HepG2 (cell line): Measurements from ENCODE around the gene TAF11L6. TPM values are rescaled to one million over a fixed set of nuclear protein-coding genes. Genes with fewer than 3 reads are reported as not detected.
"Not testable (repeated sequence)": the region's sequence is repeated elsewhere in the genome, so short reads cannot be mapped to it uniquely, and the experiment has no call there.

Experiments used
- ATAC-seq: fragments of 200-7000 bp; cut with Tn5 transposase; 3 replicates; pipeline ENCODE4 v1.9.1; 2020; ENCODE audit warnings: mild to moderate bottlenecking, moderate library complexity
- BruUV-seq: library from RNA; stranded (reverse); fragments of 400-500 nt; replicated peaks from 2 replicates; lab custom pipeline; 2021; lab: Mats Ljungman, UMichigan
- CTCF ChIA-PET: fragments of 300-600 bp; formaldehyde crosslinking; extraction: SDS; loops from one replicate; lab custom pipeline; 2021; ENCODE audit warnings: low total read pairs, inconsistent platforms, low intra/inter-chr PET ratio; lab: Yijun Ruan, JAX
- POLR2A ChIA-PET: fragments of 350-600 bp; sonication (Branson Sonifier 250); formaldehyde crosslinking; loops from one replicate; lab custom pipeline; 2020; ENCODE audit warnings: antibody characterized with exemption, inconsistent platforms; lab: Yijun Ruan, JAX
- DNase-seq: peaks from one replicate; pipeline ENCODE4 v3.0.0-alpha.2; 2015; ENCODE audit warnings: low spot score
- FAIRE-seq: peaks from 3 replicates; lab custom pipeline; 2011; peaks lifted over from hg19 to GRCh38; lab: Jason Lieb, UNC
- H2AFZ ChIP-seq: one replicate; pipeline ENCODE4 v1.6.1; 2011; ENCODE audit warnings: low read length, inconsistent platforms
- H3K27ac ChIP-seq: fragments of 300-600 bp; 3 replicates; pipeline ENCODE4 v1.8.0; 2011; ENCODE audit warnings: mixed run types, mild to moderate bottlenecking, mixed read lengths, low read length, inconsistent platforms; ENCODE audit not compliant: insufficient read depth; ENCODE audit errors: extremely low read length
- H3K27me3 ChIP-seq, 2 experiments: fragments of 200-600 bp in 1 of 2; 2 replicates in 1 of 2; 3 replicates in 1 of 2; pipeline versions ENCODE4 v1.6.0 to v1.8.0; 2011; ENCODE audit warnings: low read length in 2 of 2, mild to moderate bottlenecking in 2 of 2, moderate library complexity in 2 of 2, inconsistent platforms in 1 of 2; ENCODE audit not compliant: insufficient read depth in 2 of 2, control insufficient read depth in 1 of 2
- H3K36me3 ChIP-seq, 2 experiments: fragments of 200-600 bp in 1 of 2; replicated peaks in 1 of 2; 2 replicates in 1 of 2; 3 replicates in 1 of 2; pipeline versions ENCODE4 v1.5.1 to v1.8.0; 2011; ENCODE audit warnings: low read length in 2 of 2, inconsistent platforms in 1 of 2; ENCODE audit not compliant: insufficient read depth in 2 of 2, control insufficient read depth in 1 of 2
- H3K4me1 ChIP-seq: 2 replicates; pipeline ENCODE4 v1.5.1; 2012; ENCODE audit warnings: low read length, inconsistent platforms; ENCODE audit not compliant: insufficient read depth
- H3K4me2 ChIP-seq: 2 replicates; pipeline ENCODE4 v1.6.0; 2011; ENCODE audit warnings: low read depth, low read length, inconsistent platforms
- H3K4me3 ChIP-seq, 3 experiments: fragments of 200-600 bp in 1 of 3; sonication (generic), shearing (Covaris generic) in 1 of 3; replicated peaks in 1 of 3; 2 replicates each; pipeline ENCODE4 v1.5.1; 2011 to 2016; ENCODE audit warnings: low read length in 3 of 3, inconsistent platforms in 2 of 3, low read depth in 2 of 3, mild to moderate bottlenecking in 2 of 3, control low read depth in 1 of 3, mixed read lengths in 1 of 3; ENCODE audit not compliant: insufficient read depth in 1 of 3
- H3K79me2 ChIP-seq: one replicate; pipeline ENCODE4 v1.6.1; 2011; ENCODE audit warnings: low read length, inconsistent platforms; ENCODE audit not compliant: insufficient read depth
- H3K9ac ChIP-seq: 2 replicates; pipeline ENCODE4 v1.6.0; 2011; ENCODE audit warnings: mild to moderate bottlenecking, low read depth, low read length, inconsistent platforms; ENCODE audit not compliant: insufficient read depth
- H3K9me3 ChIP-seq: 2 replicates; pipeline ENCODE4 v1.5.1; 2012; ENCODE audit warnings: mild to moderate bottlenecking, low read length
- H4K20me1 ChIP-seq: 2 replicates; pipeline ENCODE4 v1.6.0; 2011; ENCODE audit warnings: inconsistent platforms, mild to moderate bottlenecking, low read length, moderate library complexity; ENCODE audit not compliant: insufficient read depth
- HDAC2 ChIP-seq: sonication (generic); formaldehyde crosslinking; IDR thresholded peaks from 2 replicates; pipeline ENCODE4 v1.4.0; 2020; ENCODE audit warnings: missing genetic modification reagents
- KDM5B ChIP-seq: sonication (generic); formaldehyde crosslinking; IDR thresholded peaks from 2 replicates; pipeline ENCODE4 v1.4.0; 2020; ENCODE audit warnings: missing genetic modification reagents, mild to moderate bottlenecking, borderline replicate concordance
- MTF1 ChIP-seq: sonication (generic); formaldehyde crosslinking; IDR thresholded peaks from 2 replicates; pipeline ENCODE4 v1.5.0; 2020; ENCODE audit warnings: missing genetic modification reagents
- NFYB ChIP-seq: sonication (generic); formaldehyde crosslinking; IDR thresholded peaks from 2 replicates; pipeline ENCODE4 v1.4.0; 2020; ENCODE audit warnings: missing genetic modification reagents
- NR3C1 ChIP-seq: sonication (generic); formaldehyde crosslinking; IDR thresholded peaks from 2 replicates; pipeline ENCODE4 v1.4.0; 2020; ENCODE audit warnings: missing genetic modification reagents
- SKI ChIP-seq: fragments of 450-650 bp; IDR thresholded peaks from one replicate; pipeline ENCODE4 v1.6.1; 2018; ENCODE audit warnings: mild to moderate bottlenecking; ENCODE audit not compliant: partially characterized antibody
- SMAD1 ChIP-seq: sonication (generic); formaldehyde crosslinking; IDR thresholded peaks from 2 replicates; pipeline ENCODE4 v1.4.0; 2020; ENCODE audit warnings: missing genetic modification reagents, low read depth, mild to moderate bottlenecking, borderline replicate concordance
- SSRP1 ChIP-seq: IDR thresholded peaks from 2 replicates; pipeline ENCODE4 v1.6.1; 2016; ENCODE audit warnings: control low read depth
- SYNCRIP ChIP-seq: fragments of 200-400 bp; formaldehyde crosslinking; IDR thresholded peaks from 2 replicates; pipeline ENCODE4 v1.6.1; 2018; ENCODE audit warnings: mild to moderate bottlenecking, low read depth, low read length; ENCODE audit not compliant: insufficient read depth
- ZBTB20 ChIP-seq: sonication (generic); formaldehyde crosslinking; IDR thresholded peaks from 2 replicates; pipeline ENCODE4 v1.8.1; 2023; ENCODE audit warnings: missing genetic modification reagents, low read depth, mild to moderate bottlenecking, borderline replicate concordance
- ZBTB4 ChIP-seq: sonication (generic); formaldehyde crosslinking; IDR thresholded peaks from 2 replicates; pipeline ENCODE4 v1.4.0; 2020; ENCODE audit warnings: missing genetic modification reagents, mild to moderate bottlenecking, borderline replicate concordance
- ZFP1 ChIP-seq: IDR thresholded peaks from 2 replicates; pipeline ENCODE4 v1.6.1; 2016
- ZNF12 ChIP-seq: sonication (generic); formaldehyde crosslinking; IDR thresholded peaks from 2 replicates; pipeline ENCODE4 v1.5.0; 2020; ENCODE audit warnings: missing genetic modification reagents
- ZNF33B ChIP-seq: sonication (generic); formaldehyde crosslinking; IDR thresholded peaks from 2 replicates; pipeline ENCODE4 v1.5.1; 2020; ENCODE audit warnings: mild to moderate bottlenecking, missing genetic modification reagents
- ZNF343 ChIP-seq: sonication (generic); formaldehyde crosslinking; IDR thresholded peaks from 2 replicates; pipeline ENCODE4 v1.4.0; 2020; ENCODE audit warnings: mild to moderate bottlenecking, missing genetic modification reagents
- ZNF441 ChIP-seq: sonication (generic); formaldehyde crosslinking; IDR thresholded peaks from 2 replicates; pipeline ENCODE4 v1.7.0; 2021; ENCODE audit warnings: missing genetic modification reagents, borderline replicate concordance
- ZNF549 ChIP-seq: sonication (generic); formaldehyde crosslinking; IDR thresholded peaks from 2 replicates; pipeline ENCODE4 v1.5.0; 2020; ENCODE audit warnings: missing genetic modification reagents
- WGBS: methylation state at CpG from one replicate; pipeline ENCODE4 v1.1.6; 2017; ENCODE audit warnings: low lambda C conversion rate; 5-methylcytosine and 5-hydroxymethylcytosine counted together
- in situ Hi-C: cut with HindIII; loops from 2 replicates; pipeline ENCODE4 v1.10.0; 2017; ENCODE audit warnings: low pct_unique_long_range_greater_than_20kb; ENCODE audit not compliant: extremely low pct_ligation_motif_present
- intact Hi-C: fragments of 100-400 bp; cut with micrococcal nuclease; formaldehyde crosslinking; loops from one replicate; pipeline ENCODE4 v1.10.0; 2022; ENCODE audit not compliant: unreplicated experiment
- polyA plus RNA-seq, 8 experiments: library from polyadenylated mRNA; depleted of rRNA in 3 of 8; stranded (reverse) in 7 of 8; unstranded in 1 of 8; fragments of >200 nt; fragmentation: Illumina TruSeq in 4 of 8; extraction: Trizol in 4 of 8; gene quantifications; 2 replicates each; pipeline versions ENCODE4 v1.2.1 to v1.2.3, GENCODE V29; 2011 to 2016; ENCODE audit warnings: low read depth in 4 of 8, missing spikeins in 1 of 8, mixed read lengths in 1 of 8; ENCODE audit not compliant: insufficient read depth in 1 of 8
- total RNA-seq, 5 experiments: library from RNA; depleted of rRNA; stranded (reverse); fragments of >200 nt; fragmentation: Illumina TruSeq; extraction: Trizol; gene quantifications; 2 replicates each; pipeline ENCODE4 v1.2.3, GENCODE V29; 2016; ENCODE audit warnings: low read depth in 1 of 5
- TF ChIP-seq, protein P1 (sequence below): IDR thresholded peaks from 2 replicates; pipeline ENCODE4 v1.6.1; 2016; ENCODE audit warnings: missing genetic modification reagents, missing compliant biosample characterization

The TAF11L6 gene
- total and polyA plus RNA-seq, 2 of the 13 experiments (the other 11 are each of a cell fraction or from before 2014, with no cell fraction given): not detected

DNA sequence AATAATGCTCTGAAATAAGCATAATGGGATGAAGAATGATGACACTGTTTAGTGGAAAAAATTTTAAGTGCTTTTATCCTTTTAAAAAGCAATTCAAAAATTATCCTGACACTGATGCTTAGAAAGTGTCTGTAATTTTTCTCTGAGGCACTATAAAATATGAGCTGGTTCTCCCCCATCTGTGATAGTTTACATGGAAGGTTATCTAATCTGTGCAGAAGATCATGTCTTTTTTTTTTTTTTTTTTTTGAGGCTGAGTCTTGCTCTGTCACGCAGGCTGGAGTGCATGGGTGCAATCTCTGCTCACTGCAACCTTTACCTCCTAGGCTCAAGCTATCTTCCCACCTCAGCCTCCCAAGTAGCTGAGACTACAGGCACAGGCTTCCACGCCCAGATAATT, 45.7 kb upstream of the TAF11L6 start:
- WGBS: 0% methylated on average over 2 of the region's 2 CpGs
- TF ChIP-seq HDAC2 (CRISPR knock-in tag) (no peak), ZBTB4 (CRISPR knock-in tag) (no peak), SYNCRIP (no peak), NR3C1 (CRISPR knock-in tag) (no peak), ZNF12 (CRISPR knock-in tag) (no peak), ZBTB20 (CRISPR knock-in tag) (no peak), ZNF343 (CRISPR knock-in tag) (no peak), KDM5B (CRISPR knock-in tag) (no peak), SMAD1 (CRISPR knock-in tag) (no peak), ZNF549 (CRISPR knock-in tag) (no peak), NFYB (CRISPR knock-in tag) (no peak), ZNF441 (CRISPR knock-in tag) (no peak), ZNF33B (CRISPR knock-in tag) (no peak), SKI (no peak), MTF1 (no peak), ZFP1 (CRISPR knock-in tag) (no peak), SSRP1 (CRISPR knock-in tag) (no peak)
- TF ChIP-seq, protein P1, sequence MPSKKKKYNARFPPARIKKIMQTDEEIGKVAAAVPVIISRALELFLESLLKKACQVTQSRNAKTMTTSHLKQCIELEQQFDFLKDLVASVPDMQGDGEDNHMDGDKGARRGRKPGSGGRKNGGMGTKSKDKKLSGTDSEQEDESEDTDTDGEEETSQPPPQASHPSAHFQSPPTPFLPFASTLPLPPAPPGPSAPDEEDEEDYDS (CRISPR knock-in tag): no peak
- in situ Hi-C loops: no loop called here
- Histone ChIP-seq H3K9ac (no peak overlapping the region), H3K9me3 (no peaks in the 10 kb centered on the region), H3K27ac (no peak overlapping the region), H3K4me3 (no peak overlapping the region), H3K4me1 (no peaks in the 10 kb centered on the region), H4K20me1 (no peaks in the 10 kb centered on the region), H3K4me2 (no peak overlapping the region), H2AFZ (no peak overlapping the region), H3K79me2 (no peaks in the 10 kb centered on the region), H3K27me3 (no peaks in the 10 kb centered on the region; a peak in 1 of 5 replicates), H3K36me3 (no peaks in the 10 kb centered on the region)
- no peak for ATAC-seq
- DNase-seq: no peak
- no peak for FAIRE-seq
- ChIA-PET POLR2A (no interaction called here), CTCF (no interaction called here)
- intact Hi-C loops: no loop called here
- BruUV-seq: no TSS peak

- FAIRE-seq, H2AFZ ChIP-seq, BruUV-seq, POLR2A ChIA-PET, H3K9me3 ChIP-seq, intact Hi-C loops, H3K4me1 ChIP-seq, H3K9ac ChIP-seq, in situ Hi-C loops, CTCF ChIA-PET, H3K27ac ChIP-seq, H3K4me2 ChIP-seq, H3K36me3 ChIP-seq, H3K4me3 ChIP-seq, H3K79me2 ChIP-seq, H3K27me3 ChIP-seq, ATAC-seq, H4K20me1 ChIP-seq, DNase-seq: not testable (repeated sequence)
- WGBS: 6% methylated on average over 5 of the region's 10 CpGs
Observed at GRCh38 chr5:17486464-17487173, 41.9 kb upstream of the TAF11L6 start.
